IMR-90 (cell line): ENCODE data around the gene PLS1. TPM values are rescaled to one million over a fixed set of nuclear protein-coding genes. Genes with fewer than 3 reads are reported as not detected.

Source experiments
- ATAC-seq: fragments of 200-7000 bp; cut with Tn5 transposase; 2 replicates; pipeline ENCODE4 v1.9.1; 2020; ENCODE audit warnings: low read depth, mild to moderate bottlenecking, moderate library complexity
- BruUV-seq: library from RNA; stranded (reverse); fragments of 400-500 nt; replicated peaks from 2 replicates; lab custom pipeline; 2021; lab: Mats Ljungman, UMichigan
- CTCF ChIA-PET: fragments of 300-600 bp; formaldehyde crosslinking; extraction: SDS; loops from one replicate; lab custom pipeline; 2021; ENCODE audit warnings: antibody characterized with exemption; lab: Yijun Ruan, JAX
- POLR2A ChIA-PET: fragments of 300-600 bp; sonication (Branson Sonifier 250); formaldehyde crosslinking; loops from one replicate; lab custom pipeline; 2022; ENCODE audit warnings: antibody characterized with exemption; ENCODE audit not compliant: unreplicated experiment; lab: Charles Lee
- DNase-seq: peaks from one replicate; pipeline ENCODE4 v3.0.0; 2013
- H2AFZ ChIP-seq: replicated peaks from 2 replicates; pipeline ENCODE3; 2013; ENCODE audit warnings: low read length, mild to moderate bottlenecking; ENCODE audit not compliant: poor library complexity
- H2AK5ac ChIP-seq: 2 replicates; pipeline ENCODE4 v1.6.1; 2013; ENCODE audit warnings: low read depth, low read length, inconsistent platforms
- H2AK9ac ChIP-seq: replicated peaks from 2 replicates; pipeline ENCODE3; 2013; ENCODE audit warnings: mild to moderate bottlenecking, low read depth, low read length, moderate library complexity; ENCODE audit not compliant: poor library complexity
- H2BK120ac ChIP-seq: 2 replicates; pipeline ENCODE4 v1.6.1; 2013; ENCODE audit warnings: low read depth, low read length, inconsistent platforms
- H2BK15ac ChIP-seq: 3 replicates; pipeline ENCODE4 v1.6.1; 2013; ENCODE audit warnings: low read depth, low read length, inconsistent platforms
- H2BK20ac ChIP-seq: 2 replicates; pipeline ENCODE4 v1.6.1; 2013; ENCODE audit warnings: low read depth, mild to moderate bottlenecking, inconsistent platforms, low read length, moderate library complexity
- H2BK5ac ChIP-seq: 2 replicates; pipeline ENCODE4 v1.6.1; 2013; ENCODE audit warnings: mild to moderate bottlenecking, low read depth, low read length, inconsistent platforms; ENCODE audit not compliant: poor library complexity, severe bottlenecking
- H3K14ac ChIP-seq: replicated peaks from 2 replicates; pipeline ENCODE4 v1.6.1; 2013; ENCODE audit warnings: low read depth, low read length, inconsistent platforms
- H3K18ac ChIP-seq: 2 replicates; pipeline ENCODE4 v1.6.1; 2013; ENCODE audit warnings: low read depth, low read length, control low read depth
- H3K23ac ChIP-seq: 2 replicates; pipeline ENCODE4 v1.6.1; 2013; ENCODE audit warnings: low read depth, low read length, inconsistent platforms
- H3K27ac ChIP-seq: 2 replicates; pipeline ENCODE4 v1.5.1; 2013; ENCODE audit warnings: mild to moderate bottlenecking, control low read depth, low read length; ENCODE audit not compliant: insufficient read depth
- H3K27me3 ChIP-seq: 2 replicates; pipeline ENCODE4 v1.6.1; 2013; ENCODE audit warnings: low read length; ENCODE audit not compliant: control insufficient read depth, insufficient read depth
- H3K36me3 ChIP-seq: 2 replicates; pipeline ENCODE4 v1.6.1; 2013; ENCODE audit warnings: low read length, mixed read lengths; ENCODE audit not compliant: control insufficient read depth, insufficient read depth
- H3K4ac ChIP-seq: 2 replicates; pipeline ENCODE4 v1.6.1; 2013; ENCODE audit warnings: low read depth, low read length, inconsistent platforms
- H3K4me1 ChIP-seq: 2 replicates; pipeline ENCODE4 v1.6.1; 2013; ENCODE audit warnings: low read length, mixed read lengths; ENCODE audit not compliant: control insufficient read depth, insufficient read depth
- H3K4me2 ChIP-seq: 2 replicates; pipeline ENCODE4 v1.6.1; 2013; ENCODE audit warnings: low read depth, mild to moderate bottlenecking, control low read depth, low read length, moderate library complexity
- H3K4me3 ChIP-seq: 2 replicates; pipeline ENCODE4 v1.5.1; 2013; ENCODE audit warnings: low read depth, mild to moderate bottlenecking, control low read depth, low read length, moderate library complexity; ENCODE audit not compliant: insufficient read depth
- H3K56ac ChIP-seq: 2 replicates; pipeline ENCODE4 v1.6.1; 2013; ENCODE audit warnings: low read length, inconsistent platforms; ENCODE audit not compliant: insufficient read depth; ENCODE audit errors: extremely low read depth
- H3K79me1 ChIP-seq, 2 experiments: 2 replicates each; pipeline ENCODE4 v1.6.1; 2013; ENCODE audit warnings: low read length in 2 of 2, inconsistent platforms in 1 of 2, low read depth in 1 of 2
- H3K9ac ChIP-seq: 2 replicates; pipeline ENCODE4 v1.6.1; 2013; ENCODE audit warnings: low read depth, low read length, control low read depth
- H3K9me1 ChIP-seq: 2 replicates; pipeline ENCODE4 v1.6.1; 2013; ENCODE audit warnings: low read length, inconsistent platforms; ENCODE audit not compliant: insufficient read depth
- H3K9me3 ChIP-seq: 2 replicates; pipeline ENCODE4 v1.6.1; 2013; ENCODE audit warnings: low read length; ENCODE audit not compliant: control insufficient read depth, insufficient read depth
- H4K20me1 ChIP-seq: 2 replicates; pipeline ENCODE4 v1.6.1; 2013; ENCODE audit warnings: low read length, inconsistent platforms; ENCODE audit not compliant: insufficient read depth
- H4K5ac ChIP-seq: 2 replicates; pipeline ENCODE4 v1.6.1; 2013; ENCODE audit warnings: mild to moderate bottlenecking, low read depth, low read length, control low read depth
- H4K8ac ChIP-seq, 2 experiments: 2 replicates each; pipeline ENCODE4 v1.6.1; 2013; ENCODE audit warnings: low read depth in 2 of 2, low read length in 2 of 2, control low read depth in 1 of 2, inconsistent platforms in 1 of 2
- H4K91ac ChIP-seq: 2 replicates; pipeline ENCODE4 v1.6.1; 2013; ENCODE audit warnings: low read depth, low read length, inconsistent platforms; ENCODE audit not compliant: insufficient read depth
- MAFK ChIP-seq: IDR thresholded peaks from 2 replicates; pipeline ENCODE4 v1.6.1; 2012; ENCODE audit warnings: low read depth, low read length, improper control_type of control experiment
- WGBS, 2 experiments: methylation state at CpG; one replicate each; pipeline versions ENCODE4 v1.1.5 to v1.1.7; 2013; ENCODE audit warnings: missing lambda C conversion rate in 2 of 2; ENCODE audit not compliant: insufficient read length in 1 of 2; ENCODE audit errors: extremely low coverage in 2 of 2; 5-methylcytosine and 5-hydroxymethylcytosine counted together
- dilution Hi-C: fragments of 300-500 bp; cut with HindIII; formaldehyde crosslinking; loops from one replicate; pipeline ENCODE4 v1.14.3; 2018; ENCODE audit warnings: low sequenced_read_pairs; ENCODE audit not compliant: unreplicated experiment
- in situ Hi-C: fragments of 300-500 bp; cut with MboI; formaldehyde crosslinking; loops from 3 replicates; pipeline ENCODE4 v1.14.3; 2019; ENCODE audit warnings: low sequenced_read_pairs, inconsistent platforms, mixed read lengths
- intact Hi-C: fragments of 100-400 bp; cut with micrococcal nuclease; formaldehyde crosslinking; loops from 2 replicates; pipeline ENCODE4 v1.10.0; 2022
- polyA plus RNA-seq, 3 experiments: library from polyadenylated mRNA; depleted of rRNA; stranded (reverse); fragments of >200 nt; gene quantifications; 2 replicates each; pipeline ENCODE4 v1.2.3, GENCODE V29; 2012; ENCODE audit warnings: low replicate concordance in 1 of 3
- total RNA-seq: library from RNA; depleted of rRNA; stranded (reverse); fragments of >200 nt; gene quantifications from 2 replicates; pipeline ENCODE4 v1.2.3, GENCODE V29; 2012

PLS1 gene
- total and polyA plus RNA-seq, 2 of the 4 experiments (the other 2 are of a cell fraction) = 0.29 to 0.90 TPM

- DNase-seq = no peak
- H3K79me1 ChIP-seq = no peaks in the 10 kb centered on the region
- no peak overlapping the region for H3K4me2 ChIP-seq
- no peak overlapping the region for H2AK5ac ChIP-seq
- H4K5ac ChIP-seq = no peak overlapping the region
- H3K9me1 ChIP-seq = no peaks in the 10 kb centered on the region
- H3K14ac ChIP-seq = no peak overlapping the region
- ChIA-PET CTCF (no interaction called here), POLR2A (no interaction called here)
- in situ Hi-C loops (no loop called here), dilution Hi-C loops (no loop called here), intact Hi-C loops (no loop called here)
- H2AK9ac ChIP-seq = no peak overlapping the region
- no peak for TF ChIP-seq MAFK
- no peak overlapping the region for H4K8ac ChIP-seq
- no peak overlapping the region for H3K4ac ChIP-seq
- no peak overlapping the region for H4K91ac ChIP-seq
- no peak overlapping the region for H2BK20ac ChIP-seq
- H3K23ac ChIP-seq = no peak overlapping the region
- no peaks in the 10 kb centered on the region for H3K9me3 ChIP-seq
- no peak overlapping the region for H3K4me3 ChIP-seq
- no peak overlapping the region for H2AFZ ChIP-seq
- H3K27ac ChIP-seq = no peak overlapping the region
- no peak overlapping the region for H3K9ac ChIP-seq
- no peaks in the 10 kb centered on the region for H3K36me3 ChIP-seq
- no peaks in the 10 kb centered on the region; the same call in 1 of the 2 replicates for H3K27me3 ChIP-seq
- no peaks in the 10 kb centered on the region for H4K20me1 ChIP-seq
- no peak overlapping the region for H3K18ac ChIP-seq
- no peak overlapping the region for H2BK120ac ChIP-seq
- H2BK15ac ChIP-seq = no peak overlapping the region
- BruUV-seq = no TSS peak
- no CpG with 5 or more reads among the region's 2 CpGs for WGBS, 2 experiments
- no peak overlapping the region for H2BK5ac ChIP-seq
- no peak overlapping the region for H3K56ac ChIP-seq
- ATAC-seq = no peak
- H3K4me1 ChIP-seq = no peaks in the 10 kb centered on the region
These were observed 17.9 kb downstream of the PLS1 start for GRCh38 chr3:142614059-142614626.
